Heart right ventricle (tissue), 16 donors: ENCODE data around the gene RCAN2. TPM values are rescaled to one million over a fixed set of nuclear protein-coding genes. Genes with fewer than 3 reads are reported as not detected.

Experiments
- ATAC-seq, 8 donors: fragments of 200-7000 bp; cut with Tn5 transposase; one replicate each; pipeline ENCODE4 v1.9.1; 2020; ENCODE audit warnings: mild to moderate bottlenecking in 8 of 8, moderate library complexity in 8 of 8, moderate number of reproducible peaks in 1 of 8
- DNase-seq, 2 donors: peaks; one replicate each; pipeline ENCODE4 v3.0.0-alpha.2; 2020
- H3K27ac ChIP-seq, 10 donors: fragments of 200-600 bp; sonication (generic) in 2 of 10; one replicate each; pipeline versions ENCODE4 v1.5.0 to v1.8.0; 2020 to 2022; ENCODE audit warnings: mild to moderate bottlenecking in 3 of 10
- H3K27me3 ChIP-seq, 7 donors: fragments of 200-600 bp; one replicate each; pipeline ENCODE4 v1.8.0; 2021 to 2022; ENCODE audit warnings: mild to moderate bottlenecking in 2 of 7
- H3K36me3 ChIP-seq, 9 donors: fragments of 200-600 bp; sonication (generic) in 1 of 9; one replicate each; pipeline versions ENCODE4 v1.5.0 to v1.8.0; 2020 to 2022; ENCODE audit warnings: mild to moderate bottlenecking in 2 of 9
- H3K4me1 ChIP-seq, 9 donors: fragments of 200-600 bp; sonication (generic) in 1 of 9; one replicate each; pipeline versions ENCODE4 v1.5.0 to v1.8.0; 2020 to 2022; ENCODE audit warnings: mild to moderate bottlenecking in 4 of 9
- H3K4me3 ChIP-seq, 10 donors: fragments of 200-600 bp; sonication (generic) in 2 of 10; one replicate each; pipeline versions ENCODE4 v1.5.0 to v1.8.0; 2020 to 2022; ENCODE audit warnings: mild to moderate bottlenecking in 7 of 10, moderate library complexity in 2 of 10
- H3K9me3 ChIP-seq, 11 donors: fragments of 200-600 bp in 10 of 11; sonication (generic) in 2 of 11; one replicate each; pipeline versions ENCODE4 v1.5.0 to v1.8.0; 2013 to 2022; ENCODE audit warnings: mild to moderate bottlenecking in 2 of 11, control low read depth in 1 of 11, moderate library complexity in 1 of 11
- CTCF ChIP-seq, 9 donors: fragments of 200-600 bp; sonication (generic) in 2 of 9; IDR thresholded peaks; one replicate each; pipeline versions ENCODE4 v1.5.0 to v1.8.0; 2021 to 2022; ENCODE audit warnings: antibody characterized with exemption in 9 of 9, mild to moderate bottlenecking in 5 of 9, moderate library complexity in 1 of 9
- WGBS, 2 donors: extraction: QIAGEN DNeasy Blood & Tissue Kit; methylation state at CpG; one replicate each; pipeline ENCODE4 v1.1.7; 2013; ENCODE audit warnings: inconsistent platforms in 1 of 2; 5-methylcytosine and 5-hydroxymethylcytosine counted together
- intact Hi-C, 10 donors: fragments of 100-400 bp; cut with DNase I; formaldehyde crosslinking; loops; one replicate each; pipeline versions ENCODE4 v1.11.1 to v1.14.2; 2022
- polyA plus RNA-seq, 2 donors: library from polyadenylated mRNA; stranded (reverse); fragments of 200-250 nt; gene quantifications; one replicate each; pipeline ENCODE4 v1.2.3, GENCODE V29; 2013
- total RNA-seq, 10 donors: library from RNA; stranded (reverse); fragmentation: NEBNext Ultra II Directional in 3 of 10; extraction: Animal tissue kit (Norgen Biotek cat#: 25700) in 3 of 10; gene quantifications; one replicate each; pipeline versions ENCODE4 v1.2.1 to v1.2.4, GENCODE V29; 2021 to 2023
- donor health status: Arrhythmogenic right ventricular cardiomyopathy.
- donor health status: ischemic (EF 13 %, LVEDD 7.1; RV severe dilation, severe dysfunction).
- donor health status: healthy with polysubstance abuse.
- donor health status: DM: no; HTN: yes; CAD: no.
- donor health status: DM: no; HTN: no; CAD: no.
- donor health status: ischemic (EF 25% LVEDD 6.9; RV normal size, moderate dysfunction).
- donor health status: ischemic (EF 25% LVEDD 5.7; RV mildly dilated, moderate dysfunction).
- donor health status: healthy.
- donor health status: DM: yes; HTN: yes; CAD: no.
- donor health status: Ischemic cardiomyopathy.
- donor health status: ischemic (EF 35%, LVEDD 5.7; RV mildly dilated, moderate dysfunction).
- donor health status: nonischemic (EF 11% LVEDD 7.7; RV severe dilation, severe dysfunction).
- donor health status: DM: yes; HTN: yes; CAD: no.
- donor health status: PGD.
- donor health status: ischemic (EF 29% LVEDD 5.4; RV normal size, mild dysfunction).
- donor health status: nonischemic (EF 23%, LVEDD 6.1; RV moderate dilation, normal function).

Gene RCAN2
- total and polyA plus RNA-seq, 12 donors = 51.0 to 352 (median 298) TPM

GRCh38 chr6:46323966-46324622 is 167.2 kb downstream of the RCAN2 start:
- ATAC-seq = no peak
- no peak for TF ChIP-seq CTCF (IDR thresholded peaks at IDR 0.05)
- intact Hi-C loops = no loop called here
- H3K27ac ChIP-seq = peak overlapping the region in 1 of 10 donors; percentile 52
- WGBS, 2 donors = 68 to 76% methylated on average over 3 of the region's 3 CpGs
- no peak overlapping the region for H3K4me3 ChIP-seq
- H3K27me3 ChIP-seq = no peaks in the 10 kb centered on the region
- peaks cover 7 to 87% (median 65%) of the 10 kb centered on the region in 9 donors for H3K4me1 ChIP-seq
- no peaks in the 10 kb centered on the region for H3K9me3 ChIP-seq
- no peaks in the 10 kb centered on the region for H3K36me3 ChIP-seq
- DNase-seq = no peak

GRCh38 chr6:46323312-46323965 is 167.8 kb downstream of the RCAN2 start:
- WGBS, 2 donors = 67 to 68% methylated on average over 4 of the region's 4 CpGs
- DNase-seq (no peak), ATAC-seq (peak in 1 of 8 donors; percentile 59)
- no peak overlapping the region for H3K4me3 ChIP-seq
- H3K36me3 ChIP-seq = no peaks in the 10 kb centered on the region
- H3K9me3 ChIP-seq = no peaks in the 10 kb centered on the region
- no peak for TF ChIP-seq CTCF (IDR thresholded peaks at IDR 0.05)
- intact Hi-C loops = no loop called here
- peak overlapping the region in 1 of 10 donors; percentile 52 for H3K27ac ChIP-seq
- peaks cover 4 to 80% (median 59%) of the 10 kb centered on the region in 9 donors for H3K4me1 ChIP-seq
- H3K27me3 ChIP-seq = no peaks in the 10 kb centered on the region

- no peaks in the 10 kb centered on the region for H3K36me3 ChIP-seq
- H3K27me3 ChIP-seq = no peaks in the 10 kb centered on the region
- peaks cover 0 to 60% (median 34%) of the 10 kb centered on the region in 9 donors for H3K4me1 ChIP-seq
- ATAC-seq (no peak), DNase-seq (no peak)
- intact Hi-C loops = no loop called here
- H3K4me3 ChIP-seq = no peak overlapping the region
- H3K27ac ChIP-seq = no peak overlapping the region
- TF ChIP-seq CTCF (IDR thresholded peaks at IDR 0.05) = no peak
- no peaks in the 10 kb centered on the region for H3K9me3 ChIP-seq
- WGBS, 2 donors = 78 to 89% methylated on average over 2 of the region's 2 CpGs
Observed at GRCh38 chr6:46320505-46320904, 170.7 kb downstream of the RCAN2 start.

GRCh38 chr6:46315589-46315988 is 175.7 kb downstream of the RCAN2 start:
- no peak overlapping the region for H3K27ac ChIP-seq
- no peaks in the 10 kb centered on the region for H3K9me3 ChIP-seq
- DNase-seq (no peak), ATAC-seq (no peak)
- no peak overlapping the region for H3K4me3 ChIP-seq
- no peaks in the 10 kb centered on the region for H3K27me3 ChIP-seq
- peaks cover 0 to 33% (median 7%) of the 10 kb centered on the region in 9 donors for H3K4me1 ChIP-seq
- WGBS, 2 donors = 44 to 57% methylated on average over 1 of the region's 1 CpG
- no peaks in the 10 kb centered on the region for H3K36me3 ChIP-seq
- intact Hi-C loops = no loop called here
- no peak for TF ChIP-seq CTCF (IDR thresholded peaks at IDR 0.05)
